IMR-90 (cell line): ENCODE data around the gene C14orf93.

ENCODE experiments used
- BHLHE40 ChIP-seq: fragments of 150-350 bp; IDR thresholded peaks from 2 replicates; pipeline ENCODE4 v1.6.1; 2016; ENCODE audit warnings: mild to moderate bottlenecking, low read depth, low read length
- MAZ ChIP-seq: IDR thresholded peaks from 2 replicates; pipeline ENCODE4 v1.6.1; 2012; ENCODE audit warnings: low read depth, mild to moderate bottlenecking, low read length, improper control_type of control experiment, moderate library complexity, borderline replicate concordance
- NFE2L2 ChIP-seq: fragments of 150-350 bp; IDR thresholded peaks from 2 replicates; pipeline ENCODE4 v1.6.1; 2016; ENCODE audit warnings: low read depth, mild to moderate bottlenecking, low read length
- POLR2A ChIP-seq: IDR thresholded peaks from 2 replicates; pipeline ENCODE4 v1.6.1; 2012; ENCODE audit warnings: mild to moderate bottlenecking, low read depth, low read length
- RCOR1 ChIP-seq: IDR thresholded peaks from 2 replicates; pipeline ENCODE4 v1.6.1; 2012; ENCODE audit warnings: mild to moderate bottlenecking, low read length, improper control_type of control experiment; ENCODE audit not compliant: insufficient replicate concordance
- RFX5 ChIP-seq: IDR thresholded peaks from 2 replicates; pipeline ENCODE4 v1.8.0; 2012; ENCODE audit warnings: low read depth, mild to moderate bottlenecking, low read length, moderate library complexity
- TF ChIP-seq, protein P1 (sequence below): conservative IDR thresholded peaks from 2 replicates; pipeline ENCODE4 v1.5.1; 2012; ENCODE audit warnings: mild to moderate bottlenecking, low read depth, low read length, improper control_type of control experiment
- TF ChIP-seq, protein P2 (sequence below): fragments of 150-350 bp; IDR thresholded peaks from 2 replicates; pipeline ENCODE4 v1.6.1; 2016; ENCODE audit warnings: low read depth, mild to moderate bottlenecking, low read length, moderate library complexity, borderline replicate concordance

DNA sequence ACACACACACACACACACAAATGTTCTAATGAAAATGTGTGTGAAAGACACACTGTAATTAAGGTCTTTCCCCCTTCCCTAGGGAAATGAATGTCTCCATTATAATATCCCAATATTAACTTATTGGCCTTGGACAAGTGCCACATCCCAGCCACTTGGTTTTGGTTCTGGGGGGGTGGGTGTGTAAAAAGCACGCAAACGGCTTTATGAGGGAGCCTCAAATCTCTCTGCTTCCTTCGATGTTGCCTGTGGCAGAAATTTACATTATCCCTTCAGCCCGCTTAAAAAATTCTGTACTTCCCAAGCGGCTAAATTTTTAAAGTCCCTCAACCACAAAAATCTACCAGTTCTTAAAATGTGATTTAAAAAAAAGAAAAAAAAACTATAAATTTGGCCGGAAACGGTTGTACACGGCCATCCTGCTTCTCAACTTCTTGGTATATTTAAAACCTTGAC is 432 bp downstream of the C14orf93 start:
- TF ChIP-seq, protein P1, sequence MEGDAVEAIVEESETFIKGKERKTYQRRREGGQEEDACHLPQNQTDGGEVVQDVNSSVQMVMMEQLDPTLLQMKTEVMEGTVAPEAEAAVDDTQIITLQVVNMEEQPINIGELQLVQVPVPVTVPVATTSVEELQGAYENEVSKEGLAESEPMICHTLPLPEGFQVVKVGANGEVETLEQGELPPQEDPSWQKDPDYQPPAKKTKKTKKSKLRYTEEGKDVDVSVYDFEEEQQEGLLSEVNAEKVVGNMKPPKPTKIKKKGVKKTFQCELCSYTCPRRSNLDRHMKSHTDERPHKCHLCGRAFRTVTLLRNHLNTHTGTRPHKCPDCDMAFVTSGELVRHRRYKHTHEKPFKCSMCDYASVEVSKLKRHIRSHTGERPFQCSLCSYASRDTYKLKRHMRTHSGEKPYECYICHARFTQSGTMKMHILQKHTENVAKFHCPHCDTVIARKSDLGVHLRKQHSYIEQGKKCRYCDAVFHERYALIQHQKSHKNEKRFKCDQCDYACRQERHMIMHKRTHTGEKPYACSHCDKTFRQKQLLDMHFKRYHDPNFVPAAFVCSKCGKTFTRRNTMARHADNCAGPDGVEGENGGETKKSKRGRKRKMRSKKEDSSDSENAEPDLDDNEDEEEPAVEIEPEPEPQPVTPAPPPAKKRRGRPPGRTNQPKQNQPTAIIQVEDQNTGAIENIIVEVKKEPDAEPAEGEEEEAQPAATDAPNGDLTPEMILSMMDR = no peak
- TF ChIP-seq, protein P2, sequence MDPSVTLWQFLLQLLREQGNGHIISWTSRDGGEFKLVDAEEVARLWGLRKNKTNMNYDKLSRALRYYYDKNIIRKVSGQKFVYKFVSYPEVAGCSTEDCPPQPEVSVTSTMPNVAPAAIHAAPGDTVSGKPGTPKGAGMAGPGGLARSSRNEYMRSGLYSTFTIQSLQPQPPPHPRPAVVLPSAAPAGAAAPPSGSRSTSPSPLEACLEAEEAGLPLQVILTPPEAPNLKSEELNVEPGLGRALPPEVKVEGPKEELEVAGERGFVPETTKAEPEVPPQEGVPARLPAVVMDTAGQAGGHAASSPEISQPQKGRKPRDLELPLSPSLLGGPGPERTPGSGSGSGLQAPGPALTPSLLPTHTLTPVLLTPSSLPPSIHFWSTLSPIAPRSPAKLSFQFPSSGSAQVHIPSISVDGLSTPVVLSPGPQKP = no peak
- no peak for TF ChIP-seq POLR2A
- no peak for TF ChIP-seq RCOR1
- no peak for TF ChIP-seq RFX5
- no peak for TF ChIP-seq MAZ
- no peak for TF ChIP-seq BHLHE40
- TF ChIP-seq NFE2L2 = no peak
